Activated naive CD8-positive, alpha-beta T cell treated with anti-CD3 and anti-CD28 coated beads, Interleukin-2, amount 50 U/mL, for 16 hours (primary cell): ENCODE measurements around the gene TP53TG5.
A peak's percentile ranks its signal among the peaks of the same experiment; 100 is the strongest.
"Not testable (repeated sequence)": the region's sequence is repeated elsewhere in the genome, so short reads cannot be mapped to it uniquely, and the experiment has no call there.

Experiments used
- DNase-seq: peaks from one replicate; pipeline ENCODE4 v3.0.0-alpha.2; 2020; ENCODE audit warnings: low read depth, low spot score

The TP53TG5 gene

GRCh38 chr20:45366631-45367030 is 11.5 kb downstream of the TP53TG5 start:
- no peak for DNase-seq

GRCh38 chr20:45366192-45366591 is 11.9 kb downstream of the TP53TG5 start:
- DNase-seq = no peak

- no peak for DNase-seq
Measured at GRCh38 chr20:45365444-45365970, 12.6 kb downstream of the TP53TG5 start.

- no peak for DNase-seq
Measured at GRCh38 chr20:45363611-45364492, 14.3 kb downstream of the TP53TG5 start.

- peak; percentile 98 for DNase-seq
Measured at GRCh38 chr20:45362804-45363610, 15.1 kb downstream of the TP53TG5 start, which contains the start of gene SYS1. Gene SYS1 (plus strand): TSS chr20:45363156. CDS start chr20:45363532, 376 bp downstream.

- no peak for DNase-seq
Measured at GRCh38 chr20:45361793-45362192, 16.3 kb downstream of the TP53TG5 start.

- no peak for DNase-seq
Measured at GRCh38 chr20:45359406-45360148, 18.5 kb downstream of the TP53TG5 start.

GRCh38 chr20:45359069-45359405 is 19.1 kb downstream of the TP53TG5 start:
- DNase-seq = no peak

GRCh38 chr20:45358282-45359068 is 19.6 kb downstream of the TP53TG5 start:
- DNase-seq = no peak

- no peak for DNase-seq
Measured at GRCh38 chr20:45355209-45356084, 22.7 kb downstream of the TP53TG5 start.

GRCh38 chr20:45354423-45355208 is 23.5 kb downstream of the TP53TG5 start:
- DNase-seq = no peak

- DNase-seq = no peak
Measured at GRCh38 chr20:45353746-45354145, 24.4 kb downstream of the TP53TG5 start.

- no peak for DNase-seq
Measured at GRCh38 chr20:45352729-45353128, 25.4 kb downstream of the TP53TG5 start.

- DNase-seq = not testable (repeated sequence)
Measured at GRCh38 chr20:45350795-45351194, 27.3 kb downstream of the TP53TG5 start.

GRCh38 chr20:45350217-45350616 is 27.9 kb downstream of the TP53TG5 start:
- no peak for DNase-seq

- DNase-seq = peak; percentile 11
Measured at GRCh38 chr20:45347936-45348778, 30.0 kb downstream of the TP53TG5 start, which contains the start of gene SDC4. Gene SDC4 (minus strand): TSS chr20:45348424. CDS start chr20:45348384, 40 bp downstream.

- no peak for DNase-seq
Measured at GRCh38 chr20:45347297-45347935, 30.7 kb downstream of the TP53TG5 start.
